HG02678 (cell line): ENCODE results near the gene TSPAN10.
"Not testable (repeated sequence)": the region's sequence is repeated elsewhere in the genome, so short reads cannot be mapped to it uniquely, and the experiment has no call there.

Source experiments
- ATAC-seq: cut with Tn5 transposase; IDR thresholded peaks from one replicate; pipeline ENCODE4 v1.9.1; 2021; ENCODE audit warnings: mild to moderate bottlenecking, moderate library complexity; ENCODE audit not compliant: unreplicated experiment

Gene TSPAN10

DNA sequence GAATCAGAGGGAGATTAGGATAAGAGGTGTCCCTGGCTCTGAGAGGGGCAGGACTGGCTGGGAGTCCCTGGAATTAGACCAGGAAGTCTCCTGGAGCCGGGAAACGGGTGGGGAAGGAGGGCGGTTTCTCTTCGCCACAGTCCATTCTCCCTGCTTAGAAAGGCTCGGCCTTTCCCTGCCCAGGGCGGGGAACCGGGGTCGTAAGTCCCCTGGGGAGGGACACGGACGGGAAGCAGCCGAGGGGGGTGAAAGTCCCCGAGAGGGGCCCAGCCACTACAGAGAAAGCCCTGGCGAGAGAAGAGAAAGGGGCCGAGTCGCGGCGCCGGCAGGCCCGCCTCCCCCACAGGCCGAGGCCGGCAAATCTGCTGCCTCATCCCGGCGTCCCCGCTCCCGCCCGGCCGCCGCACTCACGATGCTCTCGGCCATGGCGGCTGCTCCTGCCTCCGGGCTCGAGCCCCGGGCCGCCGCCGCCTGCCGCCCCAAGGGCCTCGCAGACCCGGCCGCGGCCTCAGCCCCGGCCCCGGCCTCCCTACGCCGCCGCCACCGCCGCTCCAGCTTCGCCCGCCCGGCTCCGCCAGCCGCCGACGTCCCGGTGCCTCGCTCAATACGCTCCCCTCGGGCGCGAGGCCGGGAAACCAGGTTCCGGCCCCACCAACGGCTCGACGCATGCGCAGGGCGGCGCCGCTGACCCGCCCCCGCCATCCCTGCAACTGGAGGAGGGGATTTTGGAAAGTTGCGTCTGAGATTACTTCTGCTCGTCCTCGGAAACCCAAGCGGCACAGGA, at the start of gene TSPAN10, which contains the start of gene NPLOC4:
TSS of gene TSPAN10 (plus strand) at position 692 of the 784 bp plus-strand sequence. CDS start 5,217 bp downstream, outside the sequence.
TSS of gene NPLOC4 (minus strand) at position 608 of the 784 bp plus-strand sequence. CDS start at position 426, 182 bp downstream.
- peak; percentile 86 for ATAC-seq

DNA sequence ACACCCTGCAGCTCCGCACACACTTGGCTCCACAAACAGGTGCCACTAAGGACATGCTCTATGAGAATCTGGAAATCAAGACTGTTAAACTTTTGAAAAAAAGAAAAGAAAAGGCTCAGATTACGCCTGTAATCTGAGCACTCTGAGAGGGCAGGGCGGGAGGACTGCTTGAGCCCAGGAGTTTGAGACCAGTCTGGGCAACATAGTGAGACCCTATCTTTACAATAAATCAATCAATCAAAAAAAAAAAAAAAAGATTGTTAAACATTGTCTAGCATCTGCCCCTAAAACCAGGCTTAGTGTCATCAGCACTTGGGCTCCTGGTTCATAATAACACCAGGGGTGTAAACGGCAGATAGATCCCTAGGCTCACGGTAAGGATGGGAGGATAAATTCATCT, 47.4 kb upstream of the TSPAN10 start:
- ATAC-seq: no peak

DNA sequence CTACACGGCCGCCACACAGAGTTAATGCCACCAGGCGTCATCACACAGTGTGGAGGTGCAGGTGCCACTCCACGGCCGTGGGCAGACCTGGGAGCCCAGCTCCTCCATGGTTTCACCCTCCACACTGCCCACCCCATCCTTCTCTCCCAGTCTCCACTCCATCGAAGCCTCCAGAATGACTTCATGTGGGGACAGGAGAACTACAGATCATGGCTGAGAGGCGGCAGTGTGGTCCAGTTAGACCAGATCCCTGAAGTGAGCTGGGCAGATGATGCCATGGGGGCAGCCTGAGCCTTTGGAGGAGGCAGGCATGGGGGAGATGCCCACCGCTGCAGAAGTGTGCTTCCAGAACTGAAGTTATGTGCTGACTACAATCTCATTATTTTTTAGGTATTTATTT, 46.9 kb upstream of the TSPAN10 start:
- ATAC-seq: no peak

DNA sequence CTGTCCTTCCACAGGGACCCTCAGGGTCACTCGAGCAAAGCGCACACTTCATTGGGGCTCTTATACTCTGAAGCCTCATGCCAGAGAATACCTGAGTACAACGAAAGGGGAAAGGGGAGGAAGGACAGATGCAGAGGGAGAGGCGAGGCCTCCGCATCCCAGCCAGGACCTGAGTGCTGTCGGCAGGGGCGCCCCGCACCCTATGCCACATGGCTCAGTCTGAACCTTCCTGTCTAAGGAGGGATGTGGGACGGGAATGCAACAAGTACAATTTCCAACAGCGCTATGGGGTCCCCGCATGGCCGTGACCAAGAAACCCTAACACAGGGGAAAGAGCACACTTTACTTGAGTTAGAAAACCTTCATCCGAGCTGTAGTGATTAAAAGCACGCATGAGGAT, 45.0 kb upstream of the TSPAN10 start:
- no peak for ATAC-seq

DNA sequence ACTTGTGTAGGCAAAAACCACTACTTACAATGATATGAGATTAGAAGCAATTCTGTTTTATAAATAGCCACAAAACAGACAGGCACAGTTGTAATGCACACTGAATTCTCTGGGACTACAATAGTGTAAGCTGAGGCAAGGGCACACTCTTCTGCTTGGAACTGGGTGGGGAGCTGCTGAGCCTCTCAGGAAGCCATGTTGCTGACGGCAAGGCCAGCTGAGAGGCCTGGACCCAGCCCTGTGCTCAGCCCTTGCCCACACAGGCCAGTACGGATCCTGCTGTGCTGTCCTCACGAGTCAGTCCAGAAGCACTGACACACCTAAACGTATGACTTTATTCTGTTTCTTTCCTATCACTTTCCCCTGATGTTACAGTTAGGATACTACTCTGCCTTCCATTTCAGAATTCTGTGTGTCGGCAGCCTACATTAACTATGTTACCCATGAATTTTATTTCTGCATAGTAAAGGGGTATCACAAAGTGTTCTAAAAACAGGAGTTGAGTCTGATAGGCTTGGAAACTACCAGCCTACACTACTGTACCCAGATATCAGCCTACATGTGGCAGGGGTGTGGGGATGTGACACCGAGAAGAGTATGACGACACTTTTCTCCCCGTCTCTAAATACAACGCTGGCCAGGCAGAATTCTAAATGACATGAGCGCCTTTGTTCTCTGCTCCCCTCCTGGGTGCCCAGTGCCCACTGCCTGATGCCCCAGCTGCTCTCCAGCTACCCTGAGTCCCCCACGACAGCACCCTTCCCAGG, 43.7 kb upstream of the TSPAN10 start:
- ATAC-seq: no peak

DNA sequence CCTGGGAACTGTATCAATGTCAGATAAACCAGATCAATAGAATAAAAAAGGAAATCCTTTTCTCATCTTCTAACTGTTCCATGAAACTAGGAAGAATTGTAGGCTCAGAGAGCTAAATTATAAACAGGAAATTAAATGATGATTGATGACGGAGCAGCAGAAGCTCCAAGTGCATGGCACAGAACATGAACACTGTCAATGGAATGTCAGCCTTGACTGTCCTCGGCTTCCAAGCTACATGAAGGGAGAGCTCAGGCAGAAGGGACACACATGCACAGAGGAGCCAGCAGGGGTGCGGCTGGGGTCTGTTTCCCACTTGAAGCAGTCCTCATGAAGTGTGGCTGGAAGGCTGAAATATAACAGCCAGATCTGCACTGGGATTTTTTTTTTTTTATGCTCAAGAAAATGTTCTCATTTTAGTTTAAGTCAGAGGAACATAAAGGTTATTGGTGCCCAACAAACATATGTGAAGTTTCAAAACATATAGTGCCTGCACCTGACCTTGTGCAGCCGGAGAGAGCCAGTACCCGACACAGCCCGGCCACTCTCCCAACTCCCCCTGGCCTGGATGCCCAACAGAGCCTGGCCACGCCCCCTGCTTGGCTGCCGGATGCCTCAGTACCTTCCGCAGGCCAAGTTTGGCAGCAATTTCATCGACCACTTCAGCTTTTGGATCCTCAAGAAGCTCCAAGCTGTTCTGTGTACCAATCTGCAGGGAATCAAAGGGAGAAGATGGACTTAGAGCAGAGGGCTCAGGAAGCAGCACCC, 37.1 kb upstream of the TSPAN10 start:
- no peak for ATAC-seq

DNA sequence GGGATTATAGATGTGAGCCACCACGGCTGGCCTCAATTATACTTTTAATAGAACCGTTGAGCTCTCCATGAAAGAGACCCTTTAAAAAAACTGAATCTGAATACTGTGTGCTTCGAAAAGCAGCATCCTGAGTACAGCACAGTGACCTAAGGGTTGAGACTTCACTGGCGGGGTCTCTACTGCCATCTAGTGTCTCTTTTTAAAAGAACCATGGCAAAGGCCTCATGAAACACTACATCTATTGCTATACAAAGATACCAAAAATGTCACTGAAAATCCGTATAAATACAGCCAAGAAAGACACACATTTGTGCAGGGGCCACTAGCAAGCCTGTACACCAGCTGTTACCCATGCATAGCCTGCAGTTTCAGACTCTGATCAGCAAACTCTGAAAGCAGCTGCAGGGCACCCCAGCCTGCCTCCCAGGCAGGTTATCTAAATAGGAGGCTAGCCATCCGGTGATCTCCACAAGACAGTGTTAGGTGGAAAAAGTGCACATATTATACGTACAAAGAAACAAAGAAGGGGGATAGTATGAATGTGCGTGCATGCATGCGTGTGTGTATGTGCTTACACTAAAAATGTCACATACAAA, 35.4 kb upstream of the TSPAN10 start:
- no peak for ATAC-seq

DNA sequence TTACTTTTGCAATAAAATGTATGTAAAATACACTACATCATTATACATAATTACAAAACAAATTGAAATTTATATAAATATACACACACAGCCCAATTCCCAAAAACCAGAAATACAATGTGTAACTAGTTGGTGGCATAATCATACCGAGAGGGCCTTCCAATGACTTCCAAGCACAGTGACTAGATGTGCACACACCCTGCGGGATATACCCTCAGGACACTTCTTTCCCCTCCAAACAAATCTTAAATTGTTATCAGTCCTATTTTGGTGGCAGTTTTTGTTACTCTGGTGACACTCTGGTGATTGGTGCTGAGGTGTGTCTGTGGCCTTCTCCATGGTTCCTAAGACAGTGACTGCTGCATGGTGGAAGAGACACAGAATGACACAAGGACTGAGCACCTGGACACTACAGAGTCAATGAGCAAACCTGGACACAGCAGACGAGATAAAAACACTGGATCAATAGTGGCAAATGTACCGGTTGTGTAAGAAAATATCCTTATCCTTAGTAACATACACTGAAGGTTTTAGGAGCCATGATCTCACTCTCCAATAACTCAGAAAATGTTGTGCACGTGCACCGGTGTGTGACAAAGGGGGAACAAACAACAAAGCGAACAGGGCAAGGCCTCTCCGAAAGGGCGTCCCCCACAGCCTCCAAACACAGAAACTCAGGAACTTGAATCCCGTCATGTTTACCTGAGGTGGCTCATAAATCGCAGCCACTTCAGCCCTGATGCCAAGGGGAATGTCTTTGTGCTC, 33.0 kb upstream of the TSPAN10 start:
- no peak for ATAC-seq

DNA sequence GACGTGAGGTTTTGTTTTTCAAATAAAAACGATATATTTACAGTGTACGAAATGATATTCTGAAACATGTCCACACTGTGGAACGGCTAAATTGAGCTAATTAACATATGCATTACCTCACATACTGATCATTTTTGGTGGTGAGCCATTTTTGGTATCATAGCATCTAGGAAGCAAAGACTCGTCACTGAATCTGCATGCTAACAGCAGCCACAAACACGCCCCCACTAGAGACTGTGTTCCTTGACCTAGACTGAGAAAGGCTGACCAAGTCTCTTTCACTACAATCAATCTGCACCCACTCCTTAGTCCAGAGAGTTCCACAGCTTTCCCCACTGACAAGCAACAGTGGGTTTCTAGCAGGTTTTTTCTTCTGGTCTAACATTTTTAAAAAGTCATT, 29.6 kb upstream of the TSPAN10 start:
- ATAC-seq: no peak

DNA sequence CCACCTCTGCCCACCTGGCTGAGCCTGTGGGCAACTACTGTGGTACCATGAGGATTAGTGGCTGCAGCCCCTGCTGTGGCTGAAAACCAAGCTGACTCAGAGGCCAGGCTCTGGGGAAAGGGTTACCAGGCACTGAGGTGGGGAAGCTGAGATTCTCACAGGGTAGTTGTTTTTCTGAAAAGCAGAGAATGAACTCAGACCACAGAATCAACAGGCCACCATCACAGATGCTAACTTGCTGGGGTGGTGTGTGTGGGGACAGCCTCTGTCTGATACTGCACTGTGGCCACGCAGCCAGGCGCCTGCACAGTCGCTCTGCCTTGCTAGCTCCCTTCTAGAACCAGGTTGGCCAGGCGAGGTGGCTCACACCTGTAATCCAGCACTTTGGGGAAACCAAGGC, 28.9 kb upstream of the TSPAN10 start:
- no peak for ATAC-seq

DNA sequence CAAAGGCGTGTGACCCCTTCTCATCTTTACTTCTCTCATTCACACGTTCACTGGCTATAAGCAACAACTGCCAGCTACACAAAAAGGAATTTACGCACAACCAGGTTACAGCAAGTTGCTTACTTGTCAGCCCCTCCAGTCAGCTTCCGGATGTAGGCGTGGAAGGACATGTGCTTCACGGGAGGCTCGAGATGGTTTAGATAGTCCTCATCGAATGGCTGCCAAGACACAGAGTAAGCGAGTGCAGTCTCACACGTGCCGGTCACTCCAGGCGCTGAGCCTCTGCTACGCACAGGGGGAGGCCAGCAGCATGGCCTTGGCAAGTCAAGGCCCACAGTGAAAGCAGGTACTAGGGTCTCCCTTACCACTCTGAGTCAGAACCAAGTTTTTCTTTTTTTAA, 28.4 kb upstream of the TSPAN10 start:
- no peak for ATAC-seq

DNA sequence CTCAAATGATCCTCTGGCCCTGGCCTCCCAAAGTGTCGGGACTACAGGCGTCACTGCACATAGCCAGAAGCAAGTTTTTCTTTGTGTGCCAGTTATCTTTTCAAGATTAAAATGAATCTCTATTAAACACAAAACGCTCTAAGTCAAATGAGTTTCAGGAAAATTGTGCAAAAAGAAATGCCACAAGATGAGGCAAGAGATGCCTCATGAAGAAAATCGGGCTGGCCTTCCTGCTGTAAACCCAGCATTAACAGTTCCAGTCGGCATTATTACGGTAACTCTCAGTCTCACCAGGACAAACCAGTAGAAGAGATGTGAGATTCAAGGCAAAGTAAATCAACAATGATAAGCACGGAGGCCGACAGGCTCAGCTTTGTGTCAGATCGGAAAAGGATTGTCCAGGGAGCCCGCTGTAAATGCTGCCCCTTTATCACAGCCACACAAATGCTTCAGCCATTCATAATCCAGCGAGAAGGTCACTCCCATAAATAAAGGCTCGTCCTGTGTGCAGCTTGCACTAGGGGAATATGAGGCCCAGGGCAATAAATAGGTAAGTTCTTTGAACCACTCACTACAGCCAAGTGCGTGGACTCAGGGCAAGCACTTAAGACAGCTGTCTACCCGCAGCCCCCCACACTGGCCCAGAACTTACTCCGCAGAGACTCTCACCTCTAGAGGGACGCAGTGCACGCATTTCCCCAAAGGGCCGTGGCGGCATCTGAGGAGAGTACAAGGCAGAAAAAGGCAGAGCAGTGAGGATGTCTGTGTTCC, 27.3 kb upstream of the TSPAN10 start:
- ATAC-seq: no peak

DNA sequence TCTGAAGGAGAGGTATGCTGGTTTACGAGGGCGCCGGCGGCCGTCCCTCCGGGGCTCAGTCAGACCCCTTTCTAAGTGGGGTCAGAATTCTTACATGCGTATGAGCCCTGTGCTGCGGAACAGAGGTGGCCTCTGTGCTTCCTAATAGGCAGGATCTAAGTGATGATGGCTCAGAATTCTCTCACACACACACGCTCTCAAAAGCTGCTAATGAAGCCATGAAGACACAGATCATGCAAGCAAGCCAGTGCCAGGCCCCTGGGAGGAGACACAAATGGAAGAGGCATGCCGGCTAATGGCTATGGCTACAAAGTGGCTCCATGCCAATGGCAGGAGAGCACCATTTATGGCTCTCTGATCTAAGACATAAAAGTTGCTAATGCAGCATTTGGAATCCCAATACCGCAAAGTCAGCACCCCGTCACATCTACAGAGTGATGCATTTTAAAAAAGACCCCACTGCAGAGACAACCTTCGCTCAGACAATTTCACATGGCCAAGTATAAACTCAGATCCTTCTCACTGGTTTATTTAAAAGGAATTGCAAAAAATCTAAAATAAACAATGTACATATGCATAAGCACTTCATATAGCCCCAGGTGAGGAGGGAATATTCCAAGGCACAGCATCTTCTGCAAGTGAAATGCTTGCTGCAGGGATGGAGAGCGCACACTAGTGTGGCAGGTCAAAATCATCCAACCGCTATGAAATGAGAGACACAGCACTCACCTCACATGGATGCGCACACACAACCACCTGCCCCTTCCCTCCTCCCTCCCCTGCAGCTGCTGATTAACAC, 24.6 kb upstream of the TSPAN10 start:
- no peak for ATAC-seq

DNA sequence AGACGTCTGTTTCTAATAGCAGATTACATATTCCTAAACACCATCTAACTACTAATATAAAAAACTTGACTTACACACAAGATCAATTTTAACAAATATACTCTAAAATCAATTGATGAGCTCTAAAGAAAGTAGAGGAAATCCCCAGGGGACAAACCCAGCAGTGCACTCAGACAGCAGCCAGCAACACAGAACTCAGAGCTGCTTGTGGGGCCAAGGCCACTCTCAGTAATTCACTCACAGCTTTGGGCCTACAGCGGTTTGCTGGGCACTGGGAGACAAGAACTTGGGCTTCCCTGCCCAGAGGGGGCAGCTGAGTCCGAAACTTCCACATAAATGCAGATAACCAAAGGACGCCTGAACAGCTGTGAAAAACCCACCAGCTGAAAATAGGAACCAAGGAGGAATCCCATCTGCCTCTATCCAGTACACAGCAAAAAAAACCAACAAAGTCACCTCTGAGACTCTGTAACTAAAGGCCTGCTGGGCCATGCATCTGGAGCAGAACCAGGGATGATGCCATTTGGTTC, 21.5 kb upstream of the TSPAN10 start:
- no peak for ATAC-seq

DNA sequence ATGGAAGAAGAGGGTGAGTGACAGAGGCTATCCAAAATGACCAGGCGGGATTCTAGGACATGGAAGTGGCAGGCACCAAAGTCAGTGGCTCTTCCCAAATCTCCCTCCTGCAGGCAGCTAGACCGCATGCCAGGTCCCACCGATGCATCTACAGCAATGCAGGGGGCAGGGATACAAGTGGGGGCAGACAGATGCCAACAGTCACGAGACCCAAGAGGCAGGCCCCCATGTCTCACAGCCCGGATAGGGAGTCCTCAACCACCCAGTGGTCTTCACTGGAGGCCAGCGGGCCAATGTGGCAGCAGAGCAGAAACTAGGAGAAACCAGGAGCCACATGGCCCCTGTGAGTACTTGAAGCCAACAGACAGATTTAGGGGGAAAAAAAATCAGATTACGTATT, 20.1 kb upstream of the TSPAN10 start:
- no peak for ATAC-seq

DNA sequence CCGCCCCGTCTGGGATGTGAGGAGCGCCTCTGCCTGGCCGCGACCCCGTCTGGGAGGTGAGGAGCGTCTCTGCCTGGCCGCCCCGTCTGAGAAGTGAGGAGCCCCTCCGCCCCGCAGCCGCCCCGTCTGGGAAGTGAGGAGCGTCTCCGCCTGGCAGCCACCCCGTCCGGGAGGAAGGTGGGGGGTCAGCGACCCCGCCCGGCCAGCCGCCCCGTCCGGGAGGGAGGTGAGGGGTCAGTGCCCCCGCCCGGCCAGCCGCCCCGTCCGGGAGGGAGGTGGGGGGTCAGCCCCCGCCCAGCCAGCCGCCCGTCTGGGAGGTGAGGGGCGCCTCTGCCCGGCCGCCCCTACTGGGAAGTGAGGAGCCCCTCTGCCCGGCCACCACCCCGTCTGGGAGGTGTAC, 18.7 kb upstream of the TSPAN10 start:
- ATAC-seq: not testable (repeated sequence)

DNA sequence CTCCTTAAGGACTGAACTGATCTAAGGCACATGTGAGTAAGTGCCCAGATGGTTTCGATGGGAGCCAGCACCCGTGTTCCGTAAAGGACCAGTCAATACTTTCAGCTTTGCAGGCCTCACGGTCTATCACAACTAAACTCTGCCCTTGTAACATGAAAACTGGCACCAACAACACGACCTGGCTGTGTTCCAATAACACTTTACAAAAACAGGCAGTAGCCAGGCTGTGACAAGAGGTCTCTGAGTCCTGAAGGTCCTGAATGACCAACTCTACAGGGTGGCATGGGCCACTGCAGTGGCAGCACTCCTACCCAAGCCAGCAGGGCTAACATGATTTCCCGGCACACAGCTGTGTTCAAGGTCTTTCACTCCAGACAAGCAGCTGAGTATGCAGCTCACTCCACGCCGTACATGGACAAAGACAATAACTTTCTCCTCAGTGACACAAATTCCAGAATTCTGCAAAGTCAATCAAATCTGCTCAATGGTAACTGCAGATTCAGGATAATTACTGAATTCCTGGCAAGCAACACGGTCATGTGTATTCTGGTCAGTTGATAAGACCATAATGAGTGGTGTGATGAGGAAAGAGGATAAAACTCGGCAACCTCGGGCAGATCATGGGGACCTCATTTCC, 15.4 kb upstream of the TSPAN10 start:
- ATAC-seq: no peak

DNA sequence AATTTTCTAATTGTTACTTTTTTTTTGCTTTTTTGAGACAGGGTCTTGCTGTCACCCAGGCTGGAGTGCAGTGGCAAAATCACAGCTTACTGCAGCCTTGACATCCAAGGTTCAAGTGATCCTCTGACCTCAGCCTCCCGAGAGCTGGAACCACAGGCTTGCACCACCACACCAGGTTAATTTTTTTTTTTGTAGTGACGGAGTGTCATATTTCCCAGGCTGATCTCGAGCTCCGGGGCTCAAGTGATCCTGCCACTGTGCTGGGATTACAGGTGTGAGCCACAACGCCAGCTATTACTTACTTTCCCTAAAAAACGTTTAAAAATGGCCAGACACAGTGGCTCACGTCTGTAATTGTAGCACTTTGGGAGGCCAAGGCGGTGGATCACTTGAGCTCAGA, 6.7 kb upstream of the TSPAN10 start:
- ATAC-seq: no peak
